ENCODE measurements around the gene ATP2B2. TPM values are rescaled to one million over a fixed set of nuclear protein-coding genes. Genes with fewer than 3 reads are reported as not detected.

The ATP2B2 gene
- total RNA-seq, 1 donor from 2014 or later = 0.42 TPM

- peaks cover 10% of the 10 kb centered on the region for H3K4me1 Mint-ChIP-seq
- H3K27me3 Mint-ChIP-seq (ENCODE audit: low read depth) = peaks cover 2% of the 10 kb centered on the region
- H3K9me3 Mint-ChIP-seq = no peaks in the 10 kb centered on the region
- H3K27ac Mint-ChIP-seq (ENCODE audit: unreplicated experiment) = no peak overlapping the region
- no peak for DNase-seq (ENCODE audit: low read depth, low spot score)
- TF ChIP-seq, protein P1, sequence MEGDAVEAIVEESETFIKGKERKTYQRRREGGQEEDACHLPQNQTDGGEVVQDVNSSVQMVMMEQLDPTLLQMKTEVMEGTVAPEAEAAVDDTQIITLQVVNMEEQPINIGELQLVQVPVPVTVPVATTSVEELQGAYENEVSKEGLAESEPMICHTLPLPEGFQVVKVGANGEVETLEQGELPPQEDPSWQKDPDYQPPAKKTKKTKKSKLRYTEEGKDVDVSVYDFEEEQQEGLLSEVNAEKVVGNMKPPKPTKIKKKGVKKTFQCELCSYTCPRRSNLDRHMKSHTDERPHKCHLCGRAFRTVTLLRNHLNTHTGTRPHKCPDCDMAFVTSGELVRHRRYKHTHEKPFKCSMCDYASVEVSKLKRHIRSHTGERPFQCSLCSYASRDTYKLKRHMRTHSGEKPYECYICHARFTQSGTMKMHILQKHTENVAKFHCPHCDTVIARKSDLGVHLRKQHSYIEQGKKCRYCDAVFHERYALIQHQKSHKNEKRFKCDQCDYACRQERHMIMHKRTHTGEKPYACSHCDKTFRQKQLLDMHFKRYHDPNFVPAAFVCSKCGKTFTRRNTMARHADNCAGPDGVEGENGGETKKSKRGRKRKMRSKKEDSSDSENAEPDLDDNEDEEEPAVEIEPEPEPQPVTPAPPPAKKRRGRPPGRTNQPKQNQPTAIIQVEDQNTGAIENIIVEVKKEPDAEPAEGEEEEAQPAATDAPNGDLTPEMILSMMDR (conservative IDR thresholded peaks at IDR 0.05) = no peak
- no peak overlapping the region for H3K4me3 Mint-ChIP-seq
- no peaks in the 10 kb centered on the region for H3K36me3 Mint-ChIP-seq (ENCODE audit: low read depth)
These were observed 76.8 kb downstream of the ATP2B2 start for GRCh38 chr3:10428406-10429091.

GRCh38 chr3:10426346-10427220, 78.8 kb downstream of the ATP2B2 start:
- H3K36me3 Mint-ChIP-seq (ENCODE audit: low read depth) = no peaks in the 10 kb centered on the region
- no peaks in the 10 kb centered on the region for H3K9me3 Mint-ChIP-seq
- no peak overlapping the region for H3K27ac Mint-ChIP-seq (ENCODE audit: unreplicated experiment)
- H3K4me1 Mint-ChIP-seq = peaks cover 10% of the 10 kb centered on the region
- no peak for DNase-seq (ENCODE audit: low read depth, low spot score)
- H3K4me3 Mint-ChIP-seq = no peak overlapping the region
- TF ChIP-seq, protein P1 (conservative IDR thresholded peaks at IDR 0.05) = no peak
- peaks cover 2% of the 10 kb centered on the region for H3K27me3 Mint-ChIP-seq (ENCODE audit: low read depth)

- no peak for DNase-seq (ENCODE audit: low read depth, low spot score)
- Mint-ChIP-seq H3K36me3 (ENCODE audit: low read depth) (no peaks in the 10 kb centered on the region), H3K4me1 (peaks cover 2% of the 10 kb centered on the region), H3K27ac (ENCODE audit: unreplicated experiment) (no peak overlapping the region), H3K9me3 (no peaks in the 10 kb centered on the region), H3K4me3 (no peak overlapping the region), H3K27me3 (ENCODE audit: low read depth) (peaks cover 2% of the 10 kb centered on the region)
- TF ChIP-seq, protein P1 (conservative IDR thresholded peaks at IDR 0.05) = no peak
These were observed 82.1 kb downstream of the ATP2B2 start for GRCh38 chr3:10423171-10423882.

DNA sequence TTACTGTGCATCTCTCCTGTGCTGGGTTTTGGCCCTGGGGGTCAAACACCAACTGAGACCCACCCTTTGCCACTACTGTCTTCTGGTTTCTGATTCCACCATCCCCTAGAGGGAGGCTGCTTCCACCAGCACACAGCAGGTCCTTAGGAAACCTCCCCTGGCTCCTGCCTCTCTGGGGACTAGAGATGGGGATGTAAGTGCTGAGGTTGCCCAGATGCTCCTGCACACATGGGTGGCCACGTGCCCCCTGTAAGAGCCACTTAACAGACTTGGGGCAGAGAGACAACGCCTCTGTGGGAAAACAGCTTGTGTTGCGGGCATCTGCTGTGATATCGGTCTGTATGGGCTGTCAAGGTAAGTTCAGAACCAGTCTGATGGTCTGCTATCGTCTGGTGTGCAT, 83.4 kb downstream of the ATP2B2 start:
- TF ChIP-seq, protein P1 (conservative IDR thresholded peaks at IDR 0.05) = no peak
- Mint-ChIP-seq H3K9me3 (no peaks in the 10 kb centered on the region), H3K4me3 (no peak overlapping the region), H3K27me3 (ENCODE audit: low read depth) (peaks cover 2% of the 10 kb centered on the region), H3K36me3 (ENCODE audit: low read depth) (no peaks in the 10 kb centered on the region), H3K4me1 (no peaks in the 10 kb centered on the region), H3K27ac (ENCODE audit: unreplicated experiment) (no peak overlapping the region)
- no peak for DNase-seq (ENCODE audit: low read depth, low spot score)

DNA sequence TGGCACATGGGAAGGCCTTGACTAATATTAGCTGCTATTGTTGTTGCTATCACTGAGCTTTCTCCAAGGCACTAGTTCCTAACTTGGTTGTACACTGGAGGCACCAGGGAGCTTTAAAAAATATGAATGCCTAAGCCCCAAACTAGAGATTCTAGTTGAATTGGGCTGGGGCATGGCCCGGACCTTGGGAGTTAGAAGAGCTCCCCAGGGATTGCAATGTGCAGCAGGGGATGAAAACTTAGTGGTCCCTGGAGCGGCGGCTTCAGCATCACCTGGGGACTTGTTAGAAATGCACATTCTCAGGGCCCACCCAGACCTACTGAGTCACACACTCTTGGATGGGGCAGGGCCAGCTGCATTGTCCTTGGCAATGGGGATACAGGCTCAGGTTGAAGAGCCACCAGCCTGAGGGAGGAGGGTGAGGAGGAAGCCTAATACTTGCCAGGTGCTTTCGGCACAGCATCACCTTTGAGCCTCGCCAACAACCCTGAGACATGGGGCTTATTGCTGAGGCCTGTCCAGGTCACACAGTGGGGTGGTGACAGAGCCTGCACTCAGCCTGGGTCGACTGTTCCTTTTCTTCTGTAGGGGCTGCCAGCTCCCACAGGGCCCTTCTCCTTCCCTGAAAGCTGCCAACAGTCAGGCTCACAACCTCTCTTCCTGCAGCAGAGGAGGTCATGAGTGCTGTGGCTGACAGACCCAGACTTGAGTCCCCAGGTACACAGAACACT, 84.5 kb downstream of the ATP2B2 start:
- TF ChIP-seq, protein P1 (conservative IDR thresholded peaks at IDR 0.05) = no peak
- H3K4me1 Mint-ChIP-seq = no peaks in the 10 kb centered on the region
- no peak for DNase-seq (ENCODE audit: low read depth, low spot score)
- no peaks in the 10 kb centered on the region for H3K9me3 Mint-ChIP-seq
- H3K4me3 Mint-ChIP-seq = no peak overlapping the region
- H3K36me3 Mint-ChIP-seq (ENCODE audit: low read depth) = no peaks in the 10 kb centered on the region
- H3K27me3 Mint-ChIP-seq (ENCODE audit: low read depth) = peaks cover 1% of the 10 kb centered on the region
- H3K27ac Mint-ChIP-seq (ENCODE audit: unreplicated experiment) = no peak overlapping the region

Data from neural crest cell (in vitro differentiated cells).